HFF-Myc (cell line): ENCODE measurements around the gene SLC6A8.
"Not testable (repeated sequence)": the region's sequence is repeated elsewhere in the genome, so short reads cannot be mapped to it uniquely, and the experiment has no call there.

Experiments
- DNase-seq: peaks from one replicate; pipeline ENCODE4 v3.0.0-alpha.2; 2011; ENCODE audit warnings: low read depth; ENCODE audit errors: extremely low read depth
- H3K4me3 ChIP-seq: replicated peaks from 2 replicates; pipeline ENCODE4 v1.5.1; 2011; ENCODE audit warnings: low read depth, mild to moderate bottlenecking, control low read depth, low read length
- TF ChIP-seq, protein P1 (sequence below): IDR thresholded peaks from 2 replicates; pipeline ENCODE4 v1.5.1; 2012; ENCODE audit warnings: mild to moderate bottlenecking, low read depth, low read length, control low read depth; ENCODE audit errors: missing control alignments

SLC6A8 gene

DNA sequence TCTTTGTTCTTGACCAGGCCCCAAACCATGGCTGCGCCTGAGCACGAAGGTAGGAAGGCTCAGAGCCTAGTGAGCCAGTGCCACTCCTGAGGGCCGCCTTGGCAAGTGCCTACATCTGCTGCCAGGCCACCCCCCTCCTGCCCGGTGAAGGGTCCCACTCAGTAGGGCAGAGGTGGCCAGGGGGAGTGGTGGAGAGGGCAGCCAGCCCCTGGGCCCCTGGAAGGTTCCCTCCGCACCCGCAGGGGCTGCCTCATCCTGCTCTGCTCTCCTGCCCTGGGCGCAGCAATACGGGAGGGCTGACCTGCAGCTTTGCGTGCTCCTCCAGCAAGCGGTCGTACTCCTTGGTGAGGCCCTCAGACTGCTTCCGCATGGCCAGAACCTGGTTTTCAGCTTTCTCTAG is 14.0 kb downstream of the SLC6A8 start:
- TF ChIP-seq, protein P1, sequence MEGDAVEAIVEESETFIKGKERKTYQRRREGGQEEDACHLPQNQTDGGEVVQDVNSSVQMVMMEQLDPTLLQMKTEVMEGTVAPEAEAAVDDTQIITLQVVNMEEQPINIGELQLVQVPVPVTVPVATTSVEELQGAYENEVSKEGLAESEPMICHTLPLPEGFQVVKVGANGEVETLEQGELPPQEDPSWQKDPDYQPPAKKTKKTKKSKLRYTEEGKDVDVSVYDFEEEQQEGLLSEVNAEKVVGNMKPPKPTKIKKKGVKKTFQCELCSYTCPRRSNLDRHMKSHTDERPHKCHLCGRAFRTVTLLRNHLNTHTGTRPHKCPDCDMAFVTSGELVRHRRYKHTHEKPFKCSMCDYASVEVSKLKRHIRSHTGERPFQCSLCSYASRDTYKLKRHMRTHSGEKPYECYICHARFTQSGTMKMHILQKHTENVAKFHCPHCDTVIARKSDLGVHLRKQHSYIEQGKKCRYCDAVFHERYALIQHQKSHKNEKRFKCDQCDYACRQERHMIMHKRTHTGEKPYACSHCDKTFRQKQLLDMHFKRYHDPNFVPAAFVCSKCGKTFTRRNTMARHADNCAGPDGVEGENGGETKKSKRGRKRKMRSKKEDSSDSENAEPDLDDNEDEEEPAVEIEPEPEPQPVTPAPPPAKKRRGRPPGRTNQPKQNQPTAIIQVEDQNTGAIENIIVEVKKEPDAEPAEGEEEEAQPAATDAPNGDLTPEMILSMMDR: no peak
- no peak for DNase-seq
- no peak overlapping the region for H3K4me3 ChIP-seq

DNA sequence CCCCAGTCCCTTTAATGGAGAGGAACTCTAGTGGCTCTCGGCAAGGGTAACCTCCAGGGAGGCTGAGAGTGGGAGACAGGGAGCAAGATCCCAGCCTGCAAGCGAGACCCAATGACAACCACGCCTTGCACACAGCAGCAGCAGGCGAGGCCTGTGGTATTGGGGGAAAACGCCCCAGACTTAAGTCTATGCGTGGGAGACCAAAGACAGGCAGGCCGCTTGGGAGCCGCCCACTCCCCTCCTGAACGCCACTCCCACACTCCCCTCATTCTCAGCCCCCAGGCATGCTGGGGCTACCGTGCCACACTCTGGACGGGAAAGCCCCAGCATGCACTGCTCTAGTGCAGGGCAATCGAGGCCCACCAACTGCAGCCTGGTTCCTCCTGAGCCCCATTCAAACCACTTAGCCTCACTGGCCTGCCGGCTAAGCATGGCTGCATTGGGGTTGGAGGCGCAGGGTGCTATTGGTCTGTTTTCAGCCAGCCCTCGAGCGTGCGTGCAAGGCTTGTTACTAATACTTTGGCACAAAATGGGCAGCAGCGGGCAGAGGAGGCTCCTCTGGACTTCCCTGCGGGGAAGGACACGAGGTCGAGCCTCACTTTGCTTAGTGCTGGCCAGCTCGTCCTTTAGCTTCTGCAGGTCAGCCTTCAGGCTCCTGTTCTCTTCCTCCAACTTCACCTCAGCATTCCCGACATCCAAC is 14.8 kb downstream of the SLC6A8 start:
- TF ChIP-seq, protein P1: no peak
- H3K4me3 ChIP-seq: no peak overlapping the region
- DNase-seq: no peak

DNA sequence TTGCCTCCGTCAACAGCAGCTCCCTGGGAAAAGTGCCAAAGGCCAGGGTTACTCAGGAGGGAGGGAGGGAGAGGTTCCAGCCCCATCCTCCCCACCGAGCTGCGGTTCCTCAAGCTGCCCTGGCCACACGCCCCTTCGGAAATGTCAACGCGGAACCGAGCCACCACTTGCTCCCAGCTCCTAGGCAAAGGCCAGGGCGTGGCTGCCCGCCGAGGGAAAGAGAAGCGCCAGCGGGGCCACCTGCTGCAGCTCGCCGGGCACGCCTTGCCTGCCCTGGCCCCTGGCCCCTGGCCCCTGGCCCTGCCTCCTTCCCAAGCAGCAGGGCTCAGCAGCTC is 15.3 kb downstream of the SLC6A8 start:
- no peak overlapping the region for H3K4me3 ChIP-seq
- DNase-seq: no peak
- TF ChIP-seq, protein P1: no peak

DNA sequence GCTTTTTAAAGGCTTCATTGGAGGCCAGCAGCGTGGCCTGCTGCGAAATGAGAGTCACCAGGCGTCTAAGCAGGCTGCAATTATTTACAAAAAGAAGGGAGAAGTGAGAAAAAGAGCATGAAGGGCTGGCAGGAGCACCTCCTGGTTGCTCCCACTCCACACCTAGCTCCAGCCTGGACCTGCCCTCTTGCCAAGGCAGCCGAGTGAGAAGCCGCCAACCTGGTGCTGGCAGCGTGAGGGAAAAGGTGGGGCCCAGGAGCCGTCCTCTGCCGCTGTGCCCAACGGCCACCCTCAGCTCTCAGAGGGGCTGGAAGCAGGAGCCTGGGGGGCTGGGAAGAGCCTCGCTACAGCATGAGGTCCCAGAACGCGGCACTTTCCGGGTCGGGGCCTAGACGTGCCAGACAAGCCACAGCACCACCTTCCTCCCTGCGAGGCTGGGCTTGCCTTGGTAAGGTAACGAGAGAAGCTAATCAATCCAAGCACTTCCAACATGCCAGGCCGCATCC is 16.3 kb downstream of the SLC6A8 start:
- TF ChIP-seq, protein P1: no peak
- DNase-seq: no peak
- H3K4me3 ChIP-seq: no peak overlapping the region

DNA sequence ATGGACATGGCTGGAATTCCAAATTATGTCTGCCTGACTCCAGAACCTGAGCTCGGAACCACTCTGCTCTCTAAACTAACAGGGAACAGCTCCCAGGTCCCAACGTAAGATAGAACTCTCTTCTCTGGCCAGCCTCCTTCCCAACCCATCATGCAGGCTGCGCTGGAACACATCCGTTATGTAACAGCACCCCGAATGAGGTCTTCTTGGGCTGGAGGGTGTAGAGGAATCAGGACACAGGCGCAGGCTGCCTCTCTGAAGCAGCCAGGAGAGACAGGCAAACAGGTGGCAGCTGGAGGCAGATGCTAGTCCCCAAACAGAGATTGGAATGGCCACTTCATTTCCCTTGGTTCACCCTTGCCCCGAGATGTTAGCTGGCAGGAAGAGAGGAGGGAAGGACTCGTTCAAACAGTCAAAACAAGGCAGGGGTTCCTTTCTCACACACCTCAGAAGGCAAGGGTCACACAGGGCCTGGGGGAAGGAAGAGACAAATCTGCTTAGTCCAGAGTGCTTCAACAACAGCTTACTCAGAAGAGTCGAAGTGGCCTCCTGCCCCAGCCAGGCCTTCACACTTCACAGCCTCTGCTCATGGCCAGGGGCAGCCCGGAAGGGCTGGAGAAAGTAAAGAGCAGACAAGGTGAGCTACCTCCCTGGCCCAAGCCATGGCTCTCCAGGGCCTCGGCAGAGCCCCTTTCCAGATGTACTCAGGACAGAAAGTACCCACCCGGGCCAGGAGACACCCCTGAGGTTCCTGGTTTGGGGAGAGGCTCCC is 17.1 kb downstream of the SLC6A8 start:
- H3K4me3 ChIP-seq, DNase-seq: not testable (repeated sequence)

DNA sequence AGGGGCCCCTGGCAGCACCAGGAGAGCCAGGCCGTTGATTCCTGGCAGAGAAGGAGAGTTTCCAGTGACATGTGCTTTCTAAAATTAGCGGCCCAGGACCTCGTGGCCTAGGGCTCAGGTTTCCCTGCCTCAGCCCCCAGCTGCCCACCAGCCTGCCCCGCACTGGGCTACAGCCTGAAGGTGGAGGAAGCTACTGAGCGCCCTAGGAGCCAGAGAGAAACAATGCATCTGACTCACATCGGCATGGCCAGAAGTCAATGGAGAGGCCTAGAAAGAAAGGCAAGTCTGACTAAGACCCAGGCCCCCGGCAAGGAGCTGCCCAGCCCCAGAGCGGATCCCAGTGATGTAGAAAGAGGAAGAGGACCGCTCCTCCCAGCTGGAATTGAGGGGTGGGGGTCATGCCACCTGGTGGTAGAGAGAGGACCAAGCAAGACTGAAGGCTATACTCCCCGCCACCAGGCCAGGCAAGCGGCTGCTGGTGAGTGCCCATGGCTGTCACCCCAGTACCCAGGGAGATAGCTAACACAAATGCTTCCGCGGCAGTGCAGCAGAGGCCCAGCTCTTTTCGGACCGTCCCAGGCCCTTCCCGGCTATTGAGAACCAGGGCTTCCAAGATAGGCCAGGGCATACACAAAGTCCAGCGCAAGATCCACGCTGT is 17.8 kb downstream of the SLC6A8 start:
- H3K4me3 ChIP-seq, DNase-seq: not testable (repeated sequence)

DNA sequence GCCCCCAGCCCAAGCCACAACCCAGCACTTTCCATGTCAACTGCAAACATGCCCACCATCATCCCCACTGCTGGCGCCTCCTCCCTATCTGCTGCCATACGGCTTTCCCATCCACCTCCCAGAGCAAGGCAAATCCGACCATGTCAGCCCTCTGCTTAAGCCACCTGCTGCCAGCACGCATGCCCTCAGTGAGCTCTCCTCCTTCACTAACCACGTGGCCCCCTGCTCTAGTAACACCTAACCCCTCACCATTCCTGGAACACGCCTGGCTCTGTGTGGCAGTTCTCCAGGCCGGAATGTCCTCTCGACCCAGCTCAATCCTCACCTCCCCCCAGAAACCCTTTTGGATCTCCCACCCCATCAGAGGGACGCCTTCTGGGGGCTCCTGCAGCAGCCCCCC is 19.1 kb downstream of the SLC6A8 start:
- H3K4me3 ChIP-seq: no peak overlapping the region
- TF ChIP-seq, protein P1: no peak
- no peak for DNase-seq
